GM18505 (cell line): ENCODE results near the gene HHAT.
A peak's percentile ranks its signal among the peaks of the same experiment; 100 is the strongest.

Experiments
- ATAC-seq: cut with Tn5 transposase; IDR thresholded peaks from one replicate; pipeline ENCODE4 v1.9.1; 2021; ENCODE audit not compliant: unreplicated experiment
- POLR2A ChIP-seq: IDR thresholded peaks from 4 replicates; pipeline ENCODE4 v1.6.1; 2011; ENCODE audit warnings: borderline replicate concordance; ENCODE audit not compliant: insufficient read depth, insufficient read length; ENCODE audit errors: extremely low read depth

The HHAT gene

GRCh38 chr1:210553711-210554110 is 225.0 kb downstream of the HHAT start:
- TF ChIP-seq POLR2A: no peak

GRCh38 chr1:210554382-210554781 is 225.7 kb downstream of the HHAT start:
- TF ChIP-seq POLR2A: no peak
- ATAC-seq: no peak

More at GRCh38 chr1:210553711-210554110, 225.0 kb downstream of the HHAT start:
- ATAC-seq: no peak

GRCh38 chr1:210556475-210556874 is 227.8 kb downstream of the HHAT start:
- no peak for ATAC-seq
- TF ChIP-seq POLR2A: no peak

- TF ChIP-seq POLR2A: no peak
- ATAC-seq: no peak
Observed at GRCh38 chr1:210557426-210558077, 228.8 kb downstream of the HHAT start.

GRCh38 chr1:210558302-210558701 is 229.6 kb downstream of the HHAT start:
- TF ChIP-seq POLR2A: no peak
- no peak for ATAC-seq

- TF ChIP-seq POLR2A: no peak
- no peak for ATAC-seq
Observed at GRCh38 chr1:210565306-210565705, 236.6 kb downstream of the HHAT start.

- no peak for TF ChIP-seq POLR2A
- no peak for ATAC-seq
Observed at GRCh38 chr1:210568631-210569030, 239.9 kb downstream of the HHAT start.

- ATAC-seq: no peak
- no peak for TF ChIP-seq POLR2A
Observed at GRCh38 chr1:210570116-210570515, 241.4 kb downstream of the HHAT start.

- no peak for ATAC-seq
- no peak for TF ChIP-seq POLR2A
Observed at GRCh38 chr1:210571356-210572284, 242.9 kb downstream of the HHAT start.

- no peak for TF ChIP-seq POLR2A
- no peak for ATAC-seq
Observed at GRCh38 chr1:210573141-210573540, 244.4 kb downstream of the HHAT start.

GRCh38 chr1:210582205-210582970 is 253.7 kb downstream of the HHAT start:
- peak; percentile 70 for ATAC-seq
- no peak for TF ChIP-seq POLR2A

- no peak for TF ChIP-seq POLR2A
- ATAC-seq: no peak
Observed at GRCh38 chr1:210584439-210585113, 255.9 kb downstream of the HHAT start.

- ATAC-seq: no peak
- TF ChIP-seq POLR2A: no peak
Observed at GRCh38 chr1:210586771-210587170, 258.1 kb downstream of the HHAT start.
